ENCODE data around the gene TBC1D22B.

DNA sequence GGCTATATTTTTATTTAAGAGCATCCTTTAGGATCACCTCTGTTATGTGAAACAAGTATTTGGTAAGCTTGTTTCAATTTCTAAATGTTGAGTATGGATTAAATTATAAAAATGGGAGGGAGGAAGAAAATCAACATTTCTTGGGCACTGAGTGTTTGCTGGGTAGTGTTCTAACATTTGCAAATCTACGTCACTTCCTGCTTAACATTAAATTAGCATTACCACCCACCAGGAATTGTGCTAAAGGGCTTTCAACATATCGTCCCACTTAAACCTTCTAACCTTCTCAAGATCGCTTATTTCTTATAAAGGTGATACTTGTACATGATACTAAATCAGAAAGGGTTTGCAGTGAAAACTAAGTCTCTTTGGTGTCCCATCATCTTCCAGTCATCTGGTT is 8.3 kb downstream of the TBC1D22B start:
- no peak for TF ChIP-seq HDAC2 (IDR thresholded peaks at IDR 0.05)
- no peak for TF ChIP-seq CTCF (IDR thresholded peaks at IDR 0.05)
- TF ChIP-seq ZSCAN20 (CRISPR knock-in tag; IDR thresholded peaks at IDR 0.05): no peak
- TF ChIP-seq, protein P1, sequence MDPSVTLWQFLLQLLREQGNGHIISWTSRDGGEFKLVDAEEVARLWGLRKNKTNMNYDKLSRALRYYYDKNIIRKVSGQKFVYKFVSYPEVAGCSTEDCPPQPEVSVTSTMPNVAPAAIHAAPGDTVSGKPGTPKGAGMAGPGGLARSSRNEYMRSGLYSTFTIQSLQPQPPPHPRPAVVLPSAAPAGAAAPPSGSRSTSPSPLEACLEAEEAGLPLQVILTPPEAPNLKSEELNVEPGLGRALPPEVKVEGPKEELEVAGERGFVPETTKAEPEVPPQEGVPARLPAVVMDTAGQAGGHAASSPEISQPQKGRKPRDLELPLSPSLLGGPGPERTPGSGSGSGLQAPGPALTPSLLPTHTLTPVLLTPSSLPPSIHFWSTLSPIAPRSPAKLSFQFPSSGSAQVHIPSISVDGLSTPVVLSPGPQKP (IDR thresholded peaks at IDR 0.05; ENCODE audit: low read depth, low read length): no peak
- TF ChIP-seq POLR2A (IDR thresholded peaks at IDR 0.05; ENCODE audit: low read length): no peak
- TF ChIP-seq MAFK (IDR thresholded peaks at IDR 0.05; ENCODE audit: partially characterized antibody): no peak
